Stomach smooth muscle (tissue), 2 donors: Measurements from ENCODE around the gene TACC3.

Experiments used
- H3K27ac ChIP-seq: one replicate; pipeline ENCODE4 v1.7.0; 2013; ENCODE audit warnings: mild to moderate bottlenecking, low read length, inconsistent platforms
- H3K27me3 ChIP-seq, 2 donors: one replicate each; pipeline ENCODE4 v1.7.0; 2013; ENCODE audit warnings: low read length in 2 of 2; ENCODE audit not compliant: insufficient read depth in 2 of 2, control insufficient read depth in 1 of 2
- H3K36me3 ChIP-seq, 2 donors: one replicate each; pipeline ENCODE4 v1.7.0; 2013; ENCODE audit warnings: low read length in 2 of 2; ENCODE audit not compliant: control insufficient read depth in 2 of 2, insufficient read depth in 2 of 2
- H3K4me1 ChIP-seq: one replicate; pipeline ENCODE4 v1.7.0; 2013; ENCODE audit warnings: low read length; ENCODE audit not compliant: control insufficient read depth, insufficient read depth
- H3K4me3 ChIP-seq, 2 donors: one replicate each; pipeline ENCODE4 v1.7.0; 2013; ENCODE audit warnings: low read length in 2 of 2
- H3K9ac ChIP-seq, 2 donors: one replicate each; pipeline ENCODE4 v1.7.0; 2013; ENCODE audit warnings: low read length in 2 of 2, mild to moderate bottlenecking in 1 of 2
- H3K9me3 ChIP-seq, 2 donors: one replicate each; pipeline ENCODE4 v1.7.0; 2013; ENCODE audit warnings: low read length in 2 of 2; ENCODE audit not compliant: control insufficient read depth in 2 of 2
- donor health status: healthy.
- donor health status: Pancreatic carcinoma.

The TACC3 gene

GRCh38 chr4:1740021-1740545, 18.8 kb downstream of the TACC3 start:
- H3K4me1 ChIP-seq = no peaks in the 10 kb centered on the region
- H3K27me3 ChIP-seq = no peaks in the 10 kb centered on the region
- H3K9me3 ChIP-seq = peaks cover 0 to 9% of the 10 kb centered on the region in 2 donors
- no peak overlapping the region for H3K27ac ChIP-seq
- H3K36me3 ChIP-seq = peaks cover 4 to 12% of the 10 kb centered on the region in 2 donors
- H3K9ac ChIP-seq = no peak overlapping the region
- no peak overlapping the region for H3K4me3 ChIP-seq

DNA sequence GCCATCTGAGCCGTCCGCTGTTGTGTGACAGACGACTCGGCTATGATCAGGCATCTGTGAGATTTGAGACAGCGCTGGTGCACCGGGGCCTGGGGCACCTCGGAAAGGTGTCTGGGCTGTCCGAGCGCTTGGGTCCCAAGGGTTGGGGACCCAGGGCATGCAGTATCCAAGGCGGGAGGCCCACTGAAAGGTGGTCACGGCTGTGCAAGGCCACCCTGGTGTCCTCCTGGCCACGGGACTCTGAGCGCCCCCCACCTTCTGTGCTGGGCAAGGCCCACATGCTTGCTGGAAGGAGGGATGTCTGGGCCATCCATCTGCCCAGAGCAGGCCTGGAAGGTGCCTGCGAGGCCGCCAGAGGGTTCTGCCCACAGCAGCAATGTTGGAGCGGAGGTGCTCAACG, 19.9 kb downstream of the TACC3 start:
- peaks cover 0 to 9% of the 10 kb centered on the region in 2 donors for H3K9me3 ChIP-seq
- H3K9ac ChIP-seq = no peak overlapping the region
- no peaks in the 10 kb centered on the region for H3K4me1 ChIP-seq
- peaks cover 4 to 12% of the 10 kb centered on the region in 2 donors for H3K36me3 ChIP-seq
- H3K4me3 ChIP-seq = no peak overlapping the region
- H3K27ac ChIP-seq = no peak overlapping the region
- no peaks in the 10 kb centered on the region for H3K27me3 ChIP-seq

DNA sequence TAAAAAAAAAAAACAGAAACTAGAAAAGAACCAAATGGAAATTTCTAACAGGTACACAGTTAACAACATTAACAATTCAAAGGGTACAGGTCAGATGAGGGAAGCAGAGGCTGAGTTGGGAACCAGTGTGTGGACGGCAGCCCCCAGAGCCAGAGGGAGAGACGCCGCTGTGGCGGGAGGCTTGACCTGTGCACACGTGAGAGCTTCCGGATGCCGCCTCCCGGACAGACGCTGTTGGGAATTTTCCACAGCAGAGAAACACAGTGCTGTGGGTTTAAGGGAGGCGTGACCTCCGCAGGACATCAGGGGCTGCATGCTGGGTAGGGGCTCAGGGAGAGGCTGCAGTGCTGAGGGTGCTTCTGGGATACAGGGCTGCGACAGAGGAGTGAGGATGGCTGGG, 22.2 kb downstream of the TACC3 start:
- Histone ChIP-seq H3K4me1 (no peaks in the 10 kb centered on the region), H3K9me3 (peaks cover 0 to 6% of the 10 kb centered on the region in 2 donors), H3K4me3 (no peak overlapping the region), H3K9ac (no peak overlapping the region), H3K27ac (no peak overlapping the region), H3K36me3 (peaks cover 0 to 3% of the 10 kb centered on the region in 2 donors), H3K27me3 (peaks cover 2 to 4% of the 10 kb centered on the region in 2 donors)

- Histone ChIP-seq H3K4me3 (no peak overlapping the region), H3K36me3 (peaks cover 0 to 2% of the 10 kb centered on the region in 2 donors), H3K9ac (no peak overlapping the region), H3K27me3 (peaks cover 2 to 6% of the 10 kb centered on the region in 2 donors), H3K27ac (no peak overlapping the region), H3K4me1 (no peaks in the 10 kb centered on the region), H3K9me3 (peaks cover 0 to 4% of the 10 kb centered on the region in 2 donors)
Observed at GRCh38 chr4:1743975-1744374, 22.7 kb downstream of the TACC3 start.

DNA sequence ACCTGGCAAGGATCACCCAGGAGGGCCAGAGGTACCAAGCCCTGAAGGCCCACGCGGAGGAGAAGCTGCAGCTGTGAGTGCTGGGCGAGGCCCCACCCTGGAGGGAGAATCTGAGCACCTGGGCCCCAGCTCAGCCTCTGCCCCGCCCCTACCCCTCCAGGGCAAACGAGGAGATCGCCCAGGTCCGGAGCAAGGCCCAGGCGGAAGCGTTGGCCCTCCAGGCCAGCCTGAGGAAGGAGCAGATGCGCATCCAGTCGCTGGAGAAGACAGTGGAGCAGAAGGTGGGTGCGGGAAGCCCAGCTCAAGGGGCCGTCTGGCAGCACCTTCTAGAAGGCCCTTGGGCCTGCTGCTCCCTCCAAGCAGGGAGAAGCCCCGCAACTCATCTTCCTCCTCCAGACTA, 23.2 kb downstream of the TACC3 start:
- peaks cover 0 to 4% of the 10 kb centered on the region in 2 donors for H3K9me3 ChIP-seq
- H3K4me1 ChIP-seq = no peaks in the 10 kb centered on the region
- H3K27ac ChIP-seq = no peak overlapping the region
- no peak overlapping the region for H3K9ac ChIP-seq
- peaks cover 4 to 6% of the 10 kb centered on the region in 2 donors for H3K27me3 ChIP-seq
- peaks cover 0 to 2% of the 10 kb centered on the region in 2 donors for H3K36me3 ChIP-seq
- no peak overlapping the region for H3K4me3 ChIP-seq

GRCh38 chr4:1745165-1745564, 23.8 kb downstream of the TACC3 start:
- H3K9ac ChIP-seq = no peak overlapping the region

DNA sequence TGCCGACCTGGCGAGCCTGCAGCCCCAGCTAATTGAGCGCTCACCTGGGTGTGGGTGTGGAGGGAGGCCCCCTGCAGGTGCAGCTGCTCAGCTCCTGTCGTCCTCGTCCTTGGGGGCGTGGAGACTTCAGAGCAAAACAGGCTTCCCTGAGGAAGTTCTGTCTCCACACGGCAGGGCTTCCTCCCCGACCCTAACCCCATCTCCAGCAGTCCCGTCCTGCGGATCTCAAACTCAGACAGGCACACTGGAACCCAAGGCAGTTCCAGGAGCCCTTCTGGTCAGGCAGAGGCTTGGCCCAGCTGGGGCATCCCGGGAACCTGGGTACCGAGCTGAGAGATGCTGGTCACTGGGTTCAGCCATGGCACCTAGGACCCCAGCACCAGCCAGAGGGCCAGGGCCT, 24.4 kb downstream of the TACC3 start:
- Histone ChIP-seq H3K36me3 (peaks cover 0 to 2% of the 10 kb centered on the region in 2 donors), H3K27ac (no peak overlapping the region), H3K27me3 (peaks cover 4 to 6% of the 10 kb centered on the region in 2 donors), H3K9me3 (peaks cover 0 to 4% of the 10 kb centered on the region in 2 donors), H3K4me1 (no peaks in the 10 kb centered on the region), H3K4me3 (no peak overlapping the region), H3K9ac (no peak overlapping the region)

More at GRCh38 chr4:1745165-1745564, 23.8 kb downstream of the TACC3 start:
- Histone ChIP-seq H3K27ac (no peak overlapping the region), H3K36me3 (peaks cover 0 to 2% of the 10 kb centered on the region in 2 donors), H3K27me3 (peaks cover 4 to 6% of the 10 kb centered on the region in 2 donors), H3K4me3 (no peak overlapping the region), H3K4me1 (no peaks in the 10 kb centered on the region), H3K9me3 (peaks cover 0 to 4% of the 10 kb centered on the region in 2 donors)

DNA sequence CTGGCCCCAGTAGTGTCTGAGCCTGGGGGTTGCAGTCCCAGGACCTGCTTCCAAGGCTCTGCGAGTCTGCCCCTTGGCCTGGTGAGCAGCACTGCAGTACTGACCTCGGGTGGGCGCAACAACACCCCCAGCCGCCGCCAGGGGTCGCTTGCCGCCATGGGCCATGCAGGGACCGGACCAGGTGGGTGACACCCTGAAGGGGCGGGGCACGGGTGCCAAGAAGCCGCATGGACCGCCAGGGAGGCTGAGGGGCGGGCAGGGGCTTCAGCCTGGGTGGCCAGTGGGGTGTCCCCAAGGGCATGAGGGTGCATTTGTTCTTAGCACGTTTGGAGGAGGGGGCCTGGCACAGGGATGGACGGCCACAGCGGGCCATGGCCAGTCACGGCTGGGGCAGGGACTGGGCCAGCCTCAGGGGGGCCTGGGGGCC, 25.0 kb downstream of the TACC3 start:
- Histone ChIP-seq H3K9me3 (peaks cover 0 to 4% of the 10 kb centered on the region in 2 donors), H3K4me1 (no peaks in the 10 kb centered on the region), H3K36me3 (no peaks in the 10 kb centered on the region), H3K27ac (no peak overlapping the region), H3K27me3 (peaks cover 4 to 6% of the 10 kb centered on the region in 2 donors), H3K9ac (no peak overlapping the region), H3K4me3 (no peak overlapping the region)

DNA sequence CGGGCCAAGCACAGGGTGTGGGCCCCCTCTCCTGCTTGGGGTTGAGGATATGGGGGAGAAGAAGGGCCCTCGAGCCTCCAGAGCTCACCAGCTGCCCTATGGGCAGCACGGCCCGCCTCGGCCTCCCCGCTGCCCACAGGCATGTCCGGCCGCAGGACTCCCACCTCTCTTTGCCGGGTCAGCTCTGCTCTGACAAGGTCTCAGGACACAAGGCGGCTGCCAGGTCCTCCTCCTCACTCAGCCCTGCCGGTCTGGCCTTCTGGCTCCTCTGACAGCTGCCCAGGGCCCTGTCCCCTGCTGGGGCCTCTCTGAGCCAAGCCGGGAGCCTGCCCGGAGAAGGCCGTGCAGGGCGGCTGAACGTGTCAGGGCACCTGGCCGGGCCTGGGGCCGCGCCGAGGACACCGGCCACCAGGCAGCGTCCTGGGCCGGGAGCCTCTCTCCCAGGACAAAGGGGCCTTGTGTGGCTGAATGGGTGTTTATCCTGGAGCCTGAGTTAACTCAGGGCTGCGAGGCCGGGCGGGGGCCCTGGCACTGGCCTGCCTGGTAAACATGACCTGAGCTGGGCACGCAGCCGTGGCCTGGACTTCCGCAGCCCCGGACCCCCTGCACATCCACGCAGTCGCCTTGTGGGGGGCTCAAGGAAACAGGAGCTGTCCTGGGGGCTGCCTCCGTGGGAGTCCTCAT, 25.7 kb downstream of the TACC3 start:
- Histone ChIP-seq H3K4me1 (no peaks in the 10 kb centered on the region), H3K9ac (no peak overlapping the region), H3K36me3 (no peaks in the 10 kb centered on the region), H3K27ac (no peak overlapping the region), H3K4me3 (no peak overlapping the region), H3K27me3 (peaks cover 4 to 6% of the 10 kb centered on the region in 2 donors), H3K9me3 (peaks cover 0 to 4% of the 10 kb centered on the region in 2 donors)

- Histone ChIP-seq H3K4me3 (no peak overlapping the region), H3K27ac (no peak overlapping the region), H3K4me1 (no peaks in the 10 kb centered on the region), H3K9ac (no peak overlapping the region), H3K36me3 (no peaks in the 10 kb centered on the region), H3K27me3 (peaks cover 4 to 6% of the 10 kb centered on the region in 2 donors), H3K9me3 (peaks cover 0 to 4% of the 10 kb centered on the region in 2 donors)
Observed at GRCh38 chr4:1747603-1747967, 26.3 kb downstream of the TACC3 start.

DNA sequence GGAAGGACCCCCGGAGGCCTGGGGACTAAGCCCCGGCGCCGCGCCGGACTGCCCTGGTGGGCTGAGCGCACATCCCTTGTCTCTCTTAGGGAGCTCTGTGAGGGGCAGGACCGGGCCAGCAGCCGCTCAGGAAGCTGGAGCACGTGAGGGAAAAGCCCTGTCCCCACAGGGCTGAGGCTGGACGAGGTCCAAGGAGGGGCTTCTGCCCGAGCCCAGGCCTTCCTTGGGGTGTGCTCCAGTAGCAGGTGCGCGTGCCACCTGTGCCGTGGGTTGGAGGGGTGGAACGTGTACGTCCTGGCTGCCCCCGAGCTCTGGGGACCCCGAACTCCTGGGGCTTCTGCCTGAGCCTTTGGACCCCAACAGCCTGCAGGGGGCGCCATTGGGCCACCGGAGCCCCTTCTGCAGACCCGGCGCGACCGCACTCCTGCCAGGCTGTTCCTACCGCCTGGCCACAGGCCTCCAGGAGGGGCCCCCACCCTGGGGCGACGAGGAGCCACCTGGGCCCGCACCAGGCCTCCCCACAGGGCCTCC, 27.2 kb downstream of the TACC3 start:
- Histone ChIP-seq H3K27ac (no peak overlapping the region), H3K4me3 (no peak overlapping the region), H3K9ac (no peak overlapping the region), H3K4me1 (no peaks in the 10 kb centered on the region), H3K27me3 (peaks cover 4 to 6% of the 10 kb centered on the region in 2 donors), H3K9me3 (peaks cover 0 to 4% of the 10 kb centered on the region in 2 donors), H3K36me3 (no peaks in the 10 kb centered on the region)
